Testis (tissue), 3 donors: Measurements from ENCODE around the gene TBL2. TPM values are rescaled to one million over a fixed set of nuclear protein-coding genes. Genes with fewer than 3 reads are reported as not detected.

Experiments
- DNase-seq: peaks from one replicate; pipeline ENCODE4 v3.0.0-alpha.2; 2019
- H3K27ac ChIP-seq, 2 donors: fragments of 200-600 bp; sonication (generic); one replicate each; pipeline ENCODE4 v1.5.1; 2019
- H3K27me3 ChIP-seq: fragments of 200-600 bp; sonication (generic); one replicate; pipeline ENCODE4 v1.5.1; 2019
- H3K36me3 ChIP-seq: fragments of 200-600 bp; sonication (generic); one replicate; pipeline ENCODE4 v1.5.1; 2017; ENCODE audit warnings: low read depth; ENCODE audit errors: missing control alignments
- H3K4me1 ChIP-seq: fragments of 200-600 bp; sonication (generic); one replicate; pipeline ENCODE4 v1.5.1; 2019
- H3K4me3 ChIP-seq, 2 donors: fragments of 200-600 bp; sonication (generic); one replicate each; pipeline ENCODE4 v1.5.1; 2017 to 2019
- H3K9me3 ChIP-seq: fragments of 200-600 bp; sonication (generic); one replicate; pipeline ENCODE4 v1.5.1; 2017
- POLR2A ChIP-seq: fragments of 450-650 bp; IDR thresholded peaks from one replicate; pipeline ENCODE4 v1.6.1; 2017; ENCODE audit warnings: antibody characterized with exemption, mild to moderate bottlenecking, moderate library complexity
- WGBS, 2 donors: methylation state at CpG; one replicate each; pipeline ENCODE4 v1.1.5; 2018; 5-methylcytosine and 5-hydroxymethylcytosine counted together
- intact Hi-C: fragments of 100-400 bp; cut with DNase I; formaldehyde crosslinking; loops from one replicate; pipeline ENCODE4 v1.15.1; 2023; ENCODE audit warnings: low total_unique reads
- polyA plus RNA-seq: library from polyadenylated mRNA; stranded (reverse); fragments of 350-450 nt; fragmentation: Illumina TruSeq; extraction: RNeasy Lipid Tissue Mini Kit (QIAGEN cat#74804); gene quantifications from one replicate; pipeline ENCODE4 v1.2.3, GENCODE V29; 2014; ENCODE audit warnings: low read depth, low replicate concordance; ENCODE audit not compliant: insufficient read depth
- total RNA-seq, 2 donors: library from RNA; depleted of rRNA; stranded (reverse); fragments of >200 nt; gene quantifications; one replicate each; pipeline ENCODE4 v1.2.3, GENCODE V29; 2016
- TF ChIP-seq, protein P1 (sequence below), 3 experiments: fragments of 450-650 bp in 2 of 3; fragments of 200-600 bp in 1 of 3; sonication (generic) in 1 of 3; IDR thresholded peaks; one replicate each; pipeline ENCODE4 v1.5.1; 2016 to 2019; ENCODE audit warnings: antibody characterized with exemption in 3 of 3, mild to moderate bottlenecking in 2 of 3, moderate library complexity in 1 of 3

TBL2 gene
- total and polyA plus RNA-seq, 3 donors from 2014 or later, result 211 to 579 (median 224) TPM

DNA sequence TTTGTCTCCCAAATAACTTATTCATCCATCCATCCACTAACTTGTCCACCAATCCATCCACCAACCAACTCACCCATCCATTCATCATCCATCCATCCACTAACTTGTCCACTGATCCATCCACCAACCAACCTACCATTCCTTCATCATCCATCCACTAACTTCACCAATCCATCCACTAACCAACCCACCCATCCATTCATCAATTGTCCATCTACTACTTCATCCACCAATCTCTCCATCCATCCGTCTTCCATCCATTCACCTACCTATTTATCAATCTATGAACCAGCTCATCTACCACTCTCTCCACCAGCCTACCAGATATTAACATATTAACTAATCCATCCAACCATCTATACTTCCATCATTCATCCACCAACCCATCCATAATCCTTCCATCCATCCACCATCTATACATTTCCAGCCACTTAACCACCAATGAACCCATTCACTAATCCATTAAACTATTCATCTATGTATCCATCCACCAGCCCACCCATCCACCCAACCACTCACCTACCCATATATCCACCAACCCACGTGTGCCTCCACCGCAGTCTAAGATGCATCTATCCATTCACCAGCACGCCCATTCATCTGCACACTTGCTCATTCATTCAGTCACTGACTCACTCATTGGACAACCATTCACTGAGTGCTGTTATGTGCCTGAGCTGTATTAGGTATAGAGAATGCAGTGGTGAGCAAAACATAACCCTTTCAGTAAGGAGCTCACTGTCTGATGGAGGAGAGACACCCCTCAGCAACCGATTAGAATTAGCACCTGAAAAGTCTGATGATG lies 19.8 kb upstream of the TBL2 start:
- TF ChIP-seq, protein P1, sequence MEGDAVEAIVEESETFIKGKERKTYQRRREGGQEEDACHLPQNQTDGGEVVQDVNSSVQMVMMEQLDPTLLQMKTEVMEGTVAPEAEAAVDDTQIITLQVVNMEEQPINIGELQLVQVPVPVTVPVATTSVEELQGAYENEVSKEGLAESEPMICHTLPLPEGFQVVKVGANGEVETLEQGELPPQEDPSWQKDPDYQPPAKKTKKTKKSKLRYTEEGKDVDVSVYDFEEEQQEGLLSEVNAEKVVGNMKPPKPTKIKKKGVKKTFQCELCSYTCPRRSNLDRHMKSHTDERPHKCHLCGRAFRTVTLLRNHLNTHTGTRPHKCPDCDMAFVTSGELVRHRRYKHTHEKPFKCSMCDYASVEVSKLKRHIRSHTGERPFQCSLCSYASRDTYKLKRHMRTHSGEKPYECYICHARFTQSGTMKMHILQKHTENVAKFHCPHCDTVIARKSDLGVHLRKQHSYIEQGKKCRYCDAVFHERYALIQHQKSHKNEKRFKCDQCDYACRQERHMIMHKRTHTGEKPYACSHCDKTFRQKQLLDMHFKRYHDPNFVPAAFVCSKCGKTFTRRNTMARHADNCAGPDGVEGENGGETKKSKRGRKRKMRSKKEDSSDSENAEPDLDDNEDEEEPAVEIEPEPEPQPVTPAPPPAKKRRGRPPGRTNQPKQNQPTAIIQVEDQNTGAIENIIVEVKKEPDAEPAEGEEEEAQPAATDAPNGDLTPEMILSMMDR (IDR thresholded peaks at IDR 0.05), result no peak
- no peak for TF ChIP-seq POLR2A
- intact Hi-C loops, result no loop called here
- H3K27ac ChIP-seq, result no peak overlapping the region
- H3K4me1 ChIP-seq, result no peaks in the 10 kb centered on the region
- WGBS, 2 donors, result 93% methylated on average over 5 of the region's 5 CpGs
- H3K36me3 ChIP-seq, result no peaks in the 10 kb centered on the region
- no peak for DNase-seq
- no peaks in the 10 kb centered on the region for H3K27me3 ChIP-seq
- no peaks in the 10 kb centered on the region for H3K9me3 ChIP-seq
- H3K4me3 ChIP-seq, result no peak overlapping the region

DNA sequence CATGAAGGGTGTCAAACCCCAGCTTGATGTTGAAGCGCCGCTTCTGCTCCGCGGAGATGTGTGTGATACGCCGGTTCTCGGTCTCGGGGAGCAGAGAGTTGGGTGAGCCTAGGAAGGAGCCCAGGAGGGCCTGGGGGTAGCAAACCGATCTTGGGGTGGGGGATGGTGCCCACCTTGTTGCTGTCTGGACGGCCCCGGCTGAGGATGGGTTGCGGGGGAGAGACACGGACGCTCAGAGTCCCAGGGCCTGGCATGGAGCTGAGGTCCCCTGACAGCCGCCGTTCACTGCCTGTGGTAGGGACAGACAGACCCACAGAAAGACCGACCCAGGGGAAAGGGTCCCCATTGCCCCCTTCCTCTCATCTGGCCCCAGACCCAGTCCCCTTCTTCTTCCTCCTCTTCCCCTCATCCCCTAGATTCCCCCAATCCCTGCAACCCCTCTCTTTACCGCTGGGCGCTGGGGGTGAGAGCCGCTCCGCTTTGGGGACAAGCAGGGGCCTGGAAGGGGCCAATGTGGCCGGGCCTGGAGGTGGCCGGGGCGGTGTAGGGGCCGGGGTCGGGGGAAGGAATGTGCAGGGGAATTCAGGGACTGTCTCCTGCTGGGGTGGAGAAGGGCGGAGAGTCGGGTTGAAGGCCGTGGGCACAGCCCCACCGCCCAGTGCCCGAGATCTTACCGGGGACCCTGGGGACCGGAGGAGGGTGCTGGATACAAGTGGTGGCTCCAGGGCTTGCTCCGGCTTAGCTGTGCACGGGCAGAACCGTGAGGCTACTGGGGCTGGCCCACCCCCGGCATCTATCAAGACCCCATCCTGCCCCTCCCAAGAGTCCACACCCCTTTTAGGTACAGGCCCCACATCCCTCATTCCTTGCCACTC lies 18.0 kb upstream of the TBL2 start:
- TF ChIP-seq, protein P1 (IDR thresholded peaks at IDR 0.05), result no peak
- no peak for TF ChIP-seq POLR2A
- intact Hi-C loops, result no loop called here
- DNase-seq, result no peak
- Histone ChIP-seq H3K27me3 (no peaks in the 10 kb centered on the region), H3K36me3 (no peaks in the 10 kb centered on the region), H3K9me3 (no peaks in the 10 kb centered on the region), H3K4me3 (no peak overlapping the region), H3K27ac (no peak overlapping the region), H3K4me1 (no peaks in the 10 kb centered on the region)
- WGBS, 2 donors, result 72 to 75% methylated on average over 25 to 37 of the region's 37 CpGs

DNA sequence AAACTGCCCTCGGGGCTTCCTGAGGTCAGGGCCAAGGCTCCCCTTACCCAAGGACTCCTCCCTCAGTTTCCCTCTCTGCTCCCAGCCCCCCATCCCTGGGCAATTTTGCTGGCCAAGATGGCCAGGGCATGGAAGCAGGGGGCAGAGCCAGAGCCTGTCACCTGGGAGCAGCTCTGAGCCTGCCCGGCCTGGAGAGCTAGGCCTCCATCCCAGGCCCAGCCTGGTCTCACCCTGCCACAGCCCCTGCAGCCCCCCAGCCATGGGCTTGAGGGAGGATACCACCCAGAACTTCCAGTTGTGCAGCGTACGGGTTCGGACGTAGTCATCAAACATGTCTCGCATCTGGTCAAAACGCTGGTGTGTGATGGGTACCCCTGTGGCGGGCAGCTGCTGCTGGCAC lies 17.0 kb upstream of the TBL2 start:
- no peaks in the 10 kb centered on the region for H3K36me3 ChIP-seq
- no peak overlapping the region for H3K4me3 ChIP-seq
- H3K27ac ChIP-seq, result no peak overlapping the region
- TF ChIP-seq, protein P1 (IDR thresholded peaks at IDR 0.05), result no peak
- TF ChIP-seq POLR2A, result no peak
- no peaks in the 10 kb centered on the region for H3K27me3 ChIP-seq
- no peaks in the 10 kb centered on the region for H3K4me1 ChIP-seq
- H3K9me3 ChIP-seq, result no peaks in the 10 kb centered on the region
- no peak for DNase-seq
- intact Hi-C loops, result no loop called here
- WGBS, 2 donors, result 87% methylated on average over 6 of the region's 9 CpGs; no CpG with 5 or more reads in 1 of the 2 donors

DNA sequence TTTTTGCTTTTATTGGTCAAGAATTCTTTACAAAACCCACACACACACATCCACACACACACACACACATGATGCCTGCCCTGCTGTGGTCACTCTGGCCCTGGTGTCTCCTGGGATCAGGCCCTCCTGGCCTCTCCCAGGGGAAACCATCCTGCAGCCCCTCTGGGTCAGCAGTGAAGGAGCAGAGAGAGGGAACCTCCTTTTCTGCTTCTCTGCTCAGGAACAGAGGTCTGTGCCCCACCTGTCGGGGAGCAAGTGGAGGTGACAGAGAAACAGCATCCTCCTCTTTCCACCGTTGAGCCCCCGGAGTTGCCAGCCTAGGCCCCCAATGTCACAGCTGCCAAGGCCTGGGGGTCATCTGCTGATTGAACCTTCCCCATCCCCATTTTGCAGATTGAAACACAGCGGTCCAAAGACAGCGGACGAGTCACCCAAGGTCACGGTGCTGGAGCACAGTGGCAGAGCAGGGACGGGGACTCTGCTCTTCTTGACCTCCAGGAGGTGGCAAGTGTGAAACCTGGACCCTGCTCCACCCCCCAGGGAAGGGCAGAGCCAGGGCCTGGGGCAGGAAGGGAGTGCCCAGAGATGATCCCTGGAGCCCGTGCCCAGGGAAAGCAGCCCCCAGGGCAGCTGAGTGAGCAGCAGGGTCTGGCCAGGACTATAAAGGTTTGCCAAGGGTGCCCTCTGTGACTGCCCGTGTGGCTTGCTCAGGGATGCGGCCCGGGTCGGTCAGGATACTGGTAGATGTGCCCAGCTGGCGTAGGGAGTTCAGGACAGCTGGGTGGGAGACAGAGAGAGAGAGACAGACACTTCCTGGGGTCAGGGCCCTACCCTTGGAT lies 15.0 kb upstream of the TBL2 start:
- TF ChIP-seq, protein P1 (IDR thresholded peaks at IDR 0.05), result no peak
- no peak for TF ChIP-seq POLR2A

More for the DNA sequence above, 15.0 kb upstream of the TBL2 start:
- intact Hi-C loops, result no loop called here
- H3K27me3 ChIP-seq, result no peaks in the 10 kb centered on the region
- no peaks in the 10 kb centered on the region for H3K9me3 ChIP-seq
- DNase-seq, result no peak
- H3K4me3 ChIP-seq, result no peak overlapping the region
- no peak overlapping the region for H3K27ac ChIP-seq
- WGBS, 2 donors, result 68 to 72% methylated on average over 13 to 14 of the region's 14 CpGs
- no peaks in the 10 kb centered on the region for H3K36me3 ChIP-seq
- H3K4me1 ChIP-seq, result no peaks in the 10 kb centered on the region
